Cortex of kidney (tissue), 1 donor: ENCODE results near the gene NCDN.
A peak's percentile ranks its signal among the peaks of the same experiment; 100 is the strongest.

Experiments used
- DNase-seq: peaks from one replicate; lab custom pipeline; 2025; lab: John Stamatoyannopoulos, UW

The NCDN gene, protein sequence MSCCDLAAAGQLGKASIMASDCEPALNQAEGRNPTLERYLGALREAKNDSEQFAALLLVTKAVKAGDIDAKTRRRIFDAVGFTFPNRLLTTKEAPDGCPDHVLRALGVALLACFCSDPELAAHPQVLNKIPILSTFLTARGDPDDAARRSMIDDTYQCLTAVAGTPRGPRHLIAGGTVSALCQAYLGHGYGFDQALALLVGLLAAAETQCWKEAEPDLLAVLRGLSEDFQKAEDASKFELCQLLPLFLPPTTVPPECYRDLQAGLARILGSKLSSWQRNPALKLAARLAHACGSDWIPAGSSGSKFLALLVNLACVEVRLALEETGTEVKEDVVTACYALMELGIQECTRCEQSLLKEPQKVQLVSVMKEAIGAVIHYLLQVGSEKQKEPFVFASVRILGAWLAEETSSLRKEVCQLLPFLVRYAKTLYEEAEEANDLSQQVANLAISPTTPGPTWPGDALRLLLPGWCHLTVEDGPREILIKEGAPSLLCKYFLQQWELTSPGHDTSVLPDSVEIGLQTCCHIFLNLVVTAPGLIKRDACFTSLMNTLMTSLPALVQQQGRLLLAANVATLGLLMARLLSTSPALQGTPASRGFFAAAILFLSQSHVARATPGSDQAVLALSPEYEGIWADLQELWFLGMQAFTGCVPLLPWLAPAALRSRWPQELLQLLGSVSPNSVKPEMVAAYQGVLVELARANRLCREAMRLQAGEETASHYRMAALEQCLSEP

DNA sequence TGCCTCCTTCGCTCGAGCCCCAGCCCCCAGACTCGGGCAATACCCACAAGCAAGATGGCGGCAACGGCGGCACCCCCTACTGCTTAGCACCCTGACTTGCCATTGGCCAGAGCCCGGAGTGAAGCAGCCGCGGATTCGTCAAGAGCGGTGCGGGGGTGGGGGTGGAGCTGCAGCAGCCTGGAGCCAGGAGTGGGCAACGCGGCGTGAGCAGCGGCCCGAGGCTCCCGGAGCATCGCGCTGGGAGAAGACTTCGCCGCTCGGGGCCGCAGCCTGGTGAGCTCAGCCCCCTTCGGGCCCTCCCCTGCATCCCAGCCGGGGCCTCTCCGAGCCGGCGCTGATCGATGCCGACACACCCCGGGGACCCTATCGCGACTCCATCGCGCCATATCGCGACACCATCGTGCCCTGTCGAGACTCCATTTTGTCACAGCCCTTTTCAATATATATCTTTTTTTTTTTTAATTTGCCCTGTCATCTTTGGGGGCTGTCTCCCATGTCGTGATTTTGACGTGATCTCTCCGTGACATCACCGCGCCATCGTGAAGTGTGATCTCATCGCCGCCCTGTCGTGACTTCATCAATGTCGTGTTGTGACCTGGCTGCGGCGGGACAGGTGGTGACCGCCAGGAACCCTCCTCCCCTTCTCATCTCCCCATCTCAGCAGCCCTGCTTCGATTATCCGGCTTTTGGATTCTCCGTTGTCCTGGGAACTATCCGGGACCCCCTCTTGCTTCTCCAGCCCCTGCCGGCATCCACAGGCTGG is at the start of gene NCDN:
Gene NCDN (plus strand): TSS at position 189 of the 763 bp plus-strand sequence. CDS start 392 bp downstream, at position 581.
- peak; percentile 39 for DNase-seq

DNA sequence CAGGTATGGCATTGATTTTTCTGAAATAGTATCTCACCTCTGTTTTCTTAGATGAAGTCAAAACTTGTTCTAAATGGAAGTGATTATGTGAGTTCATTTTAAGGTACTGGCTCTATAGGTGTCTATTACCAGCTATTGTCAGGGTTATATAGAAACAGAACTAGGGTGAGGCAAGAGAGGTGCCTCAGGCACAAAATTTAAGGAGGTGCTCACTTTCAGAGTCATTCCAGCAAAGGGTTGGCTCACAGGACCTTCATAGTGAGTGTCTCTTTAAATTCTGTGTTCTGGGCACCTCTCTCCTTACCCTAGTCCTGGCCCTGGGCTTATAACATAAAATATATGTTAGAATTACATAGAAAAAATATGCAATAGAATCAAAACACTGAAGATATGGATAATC is 49.7 kb upstream of the NCDN start:
- no peak for DNase-seq

DNA sequence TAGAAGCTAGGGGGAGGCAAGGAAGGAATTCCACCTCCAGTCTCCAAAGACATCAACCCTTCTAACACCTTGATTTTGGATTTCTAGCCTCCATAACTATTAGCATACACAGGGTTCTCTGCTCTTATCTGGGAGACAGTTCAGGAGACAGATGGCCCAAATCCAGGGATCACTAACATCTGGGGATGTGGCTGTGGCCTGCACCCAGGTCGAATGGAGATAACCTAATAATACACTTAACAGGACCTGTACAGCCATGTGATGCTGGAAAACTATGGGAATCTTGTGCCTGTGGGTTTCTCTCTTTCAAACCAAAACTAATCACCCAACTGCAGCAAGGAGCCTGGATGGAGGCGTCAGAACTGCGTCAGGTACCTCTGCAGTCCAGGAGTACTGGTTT is 48.0 kb upstream of the NCDN start:
- DNase-seq = no peak

DNA sequence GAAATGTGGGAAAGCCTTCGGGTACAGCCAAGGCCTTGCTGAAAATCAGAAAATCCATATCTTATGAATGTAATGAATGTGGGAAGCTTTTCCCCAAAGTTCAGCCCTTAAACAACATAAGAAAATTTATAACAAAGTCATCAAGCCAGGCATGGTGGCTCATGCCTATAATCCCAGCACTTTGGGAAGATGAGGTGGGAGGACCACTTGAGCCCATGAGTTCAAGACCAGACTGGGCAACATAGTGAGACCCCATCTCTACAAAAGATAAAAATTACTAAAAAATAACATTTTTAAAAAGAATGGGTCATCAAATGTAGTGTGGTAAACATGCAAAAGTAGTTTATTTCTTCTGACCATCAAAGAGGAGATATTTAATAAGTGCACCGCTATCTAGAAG is 46.3 kb upstream of the NCDN start:
- DNase-seq = no peak

DNA sequence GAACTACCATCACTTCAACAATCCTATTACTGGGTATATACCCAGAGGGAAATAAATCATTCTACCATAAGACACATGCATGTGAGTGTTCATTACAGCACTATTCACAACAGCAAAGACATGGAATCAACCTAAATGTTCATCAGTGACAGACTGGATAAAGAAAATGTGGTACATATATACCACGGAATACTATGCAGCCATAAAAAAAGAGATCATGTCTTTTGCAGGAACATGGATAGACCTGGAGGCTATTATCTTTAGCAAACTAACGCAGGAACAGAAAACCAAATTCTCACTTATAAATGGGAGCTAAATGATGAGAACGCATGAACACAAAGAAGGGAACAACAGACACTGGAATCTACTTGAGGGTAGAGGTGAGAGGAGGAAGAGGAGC is 39.4 kb upstream of the NCDN start:
- DNase-seq = no peak

DNA sequence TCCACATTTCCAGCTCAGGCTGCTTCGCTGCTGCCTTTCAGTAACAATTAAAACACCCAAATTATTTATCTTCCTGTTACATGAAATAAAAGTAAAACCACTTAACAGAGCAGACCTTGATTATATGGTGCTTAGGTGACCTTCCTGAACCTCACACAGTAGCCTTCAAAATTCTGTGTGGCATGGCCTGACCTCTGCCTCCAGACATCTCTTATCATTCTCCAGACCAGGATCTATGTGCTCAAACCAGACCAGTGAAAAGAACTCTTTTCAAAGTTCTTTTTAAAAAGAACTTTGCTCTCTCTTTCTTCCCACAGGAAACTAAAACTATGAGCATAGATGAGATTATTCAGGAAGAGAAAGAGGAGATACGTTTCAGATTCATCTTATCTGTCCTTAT is 38.2 kb upstream of the NCDN start:
- no peak for DNase-seq

DNA sequence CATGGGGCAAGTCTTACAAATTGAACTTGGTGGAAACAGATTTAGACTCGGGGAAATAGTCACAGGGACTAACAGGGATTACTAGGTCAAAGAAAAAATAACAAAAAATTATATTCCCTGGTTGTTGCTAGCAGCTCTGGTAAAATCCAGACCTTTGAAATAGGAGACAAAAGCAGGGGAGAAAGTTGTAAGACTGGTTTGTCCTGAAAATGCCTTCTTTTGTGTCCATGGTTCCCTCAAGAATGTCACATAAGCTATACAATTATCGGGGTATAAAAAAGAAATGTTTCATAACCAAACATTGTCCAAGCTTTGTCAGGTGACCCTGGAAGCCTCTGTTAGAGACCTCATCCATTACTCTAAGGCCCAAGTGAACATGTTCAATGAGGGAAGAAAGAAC is 33.5 kb upstream of the NCDN start:
- no peak for DNase-seq

DNA sequence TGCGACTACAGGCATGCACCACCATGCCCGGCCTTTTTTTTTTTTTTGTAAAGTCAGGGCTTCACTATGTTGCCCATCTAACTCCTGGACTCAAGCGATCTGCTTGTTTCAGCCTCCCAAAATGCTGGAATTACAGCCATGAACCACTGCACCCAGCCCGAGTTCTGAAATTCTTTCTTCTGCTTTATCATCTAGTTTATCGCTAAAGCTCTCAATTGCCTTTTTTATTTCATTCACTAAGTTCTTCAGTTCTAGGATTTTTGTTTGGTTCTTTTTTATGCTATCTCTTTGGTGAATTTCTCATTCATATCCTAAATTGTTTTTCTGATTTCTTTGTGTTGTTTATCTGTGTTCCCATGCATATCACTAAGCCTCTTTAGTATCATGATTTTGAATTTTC is 27.4 kb upstream of the NCDN start:
- DNase-seq = no peak

DNA sequence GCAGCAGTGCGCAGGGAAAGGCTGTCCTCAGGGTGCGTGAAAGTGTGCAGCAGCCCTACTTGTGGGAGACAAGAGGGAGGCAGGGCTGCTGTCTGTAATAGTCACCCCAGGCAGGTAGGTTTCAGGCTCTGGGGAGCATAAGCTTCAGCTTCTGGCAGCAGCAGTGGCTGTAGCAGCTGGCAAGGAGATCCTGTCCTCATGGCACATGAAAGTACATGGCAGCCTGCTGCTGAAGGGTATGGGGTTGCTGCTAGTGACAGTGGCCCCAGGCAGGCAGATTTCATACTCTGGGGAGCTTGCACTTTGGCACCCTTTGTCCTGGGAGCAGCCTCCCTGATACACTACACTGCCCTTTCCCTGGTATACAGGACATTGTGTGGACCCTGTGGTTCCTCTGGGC is 26.7 kb upstream of the NCDN start:
- no peak for DNase-seq

DNA sequence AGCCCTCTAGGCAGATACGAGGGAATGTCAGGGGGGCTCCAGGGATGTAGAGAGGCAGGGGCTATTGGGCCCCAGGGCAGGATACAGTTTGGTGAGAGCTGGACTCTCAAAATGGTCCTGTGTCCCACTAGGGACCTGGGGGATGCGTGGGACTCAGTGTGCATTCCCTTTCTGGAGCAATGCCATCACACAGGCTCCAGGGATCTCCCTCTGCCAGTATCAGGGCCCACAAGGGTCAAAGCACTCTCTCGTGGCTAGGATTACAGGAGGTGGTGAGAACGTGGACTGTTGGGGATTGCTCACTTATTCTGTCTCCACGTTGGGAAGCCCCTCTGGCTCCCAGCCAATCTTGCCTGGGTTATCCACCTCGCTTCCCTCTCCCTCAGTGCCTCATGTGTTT is 26.2 kb upstream of the NCDN start:
- no peak for DNase-seq

DNA sequence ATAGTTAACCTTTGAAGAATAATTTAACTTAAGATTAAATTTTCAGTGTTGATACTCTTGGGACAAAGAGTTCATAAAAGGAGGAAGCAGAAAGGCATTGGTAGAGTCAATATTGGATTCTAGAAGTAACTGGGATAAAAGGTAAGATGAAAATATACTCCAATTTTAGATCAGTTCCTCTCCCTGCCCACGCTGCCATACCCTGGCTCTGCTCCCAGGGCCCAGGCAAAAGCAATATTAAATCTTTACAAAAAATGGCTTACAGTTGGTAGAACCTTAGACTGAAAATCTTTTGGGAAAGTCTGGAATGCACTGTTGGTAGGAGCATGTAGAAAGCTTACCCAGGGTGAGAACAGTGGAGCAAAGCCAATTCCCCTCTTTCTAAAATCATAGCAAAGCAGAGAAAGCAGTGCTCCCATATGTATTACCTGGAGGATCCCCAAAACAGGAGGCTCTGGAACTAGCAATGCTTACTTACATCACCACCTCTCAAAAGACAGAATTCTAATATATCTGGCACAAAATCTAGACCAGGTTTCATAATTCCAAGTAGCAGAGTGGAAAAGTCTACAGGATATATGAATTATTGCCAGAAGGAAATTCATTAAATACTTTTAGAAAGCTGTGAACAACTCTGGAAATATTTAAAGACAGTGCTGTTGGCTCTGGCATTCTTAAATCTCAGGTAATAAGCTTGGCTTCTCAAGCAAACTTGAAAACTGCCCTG is 24.9 kb upstream of the NCDN start:
- DNase-seq = no peak

DNA sequence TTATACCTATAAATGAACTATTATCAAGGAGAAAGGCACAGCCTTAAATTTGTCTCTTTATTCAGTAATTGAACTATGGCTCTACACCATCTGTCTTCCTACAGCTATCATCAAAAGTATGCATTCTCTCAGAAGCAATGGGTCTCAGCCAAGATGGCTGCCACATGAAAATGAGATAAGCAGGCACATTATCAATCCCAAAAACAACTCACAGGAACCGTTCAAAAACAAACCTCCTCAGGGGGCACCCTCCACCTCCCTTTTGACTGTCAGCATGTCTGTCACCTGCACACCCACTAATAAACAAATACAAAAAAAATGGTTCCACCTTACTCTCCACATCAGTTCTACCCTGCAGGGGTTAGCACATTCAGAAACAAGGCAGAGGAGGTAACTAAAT is 24.0 kb upstream of the NCDN start:
- DNase-seq = no peak

DNA sequence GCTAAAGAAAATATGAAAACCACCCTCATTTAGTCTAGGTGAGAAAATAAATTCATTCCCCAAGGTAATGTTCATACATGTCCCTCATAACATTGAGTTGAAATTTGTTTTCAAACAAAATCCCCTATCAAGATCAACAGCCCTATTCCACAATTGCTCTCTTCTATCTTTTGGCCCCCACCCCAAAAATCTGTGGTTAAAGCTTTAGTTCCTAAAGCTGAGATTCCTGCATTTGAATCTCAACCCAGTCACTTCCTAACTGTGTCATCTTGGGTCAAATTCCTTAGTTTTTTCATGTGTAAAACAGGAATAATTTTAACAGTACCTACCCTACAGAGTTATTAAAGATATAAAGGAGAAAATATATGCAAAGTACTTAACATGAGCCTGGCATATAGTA is 22.4 kb upstream of the NCDN start:
- DNase-seq = no peak

DNA sequence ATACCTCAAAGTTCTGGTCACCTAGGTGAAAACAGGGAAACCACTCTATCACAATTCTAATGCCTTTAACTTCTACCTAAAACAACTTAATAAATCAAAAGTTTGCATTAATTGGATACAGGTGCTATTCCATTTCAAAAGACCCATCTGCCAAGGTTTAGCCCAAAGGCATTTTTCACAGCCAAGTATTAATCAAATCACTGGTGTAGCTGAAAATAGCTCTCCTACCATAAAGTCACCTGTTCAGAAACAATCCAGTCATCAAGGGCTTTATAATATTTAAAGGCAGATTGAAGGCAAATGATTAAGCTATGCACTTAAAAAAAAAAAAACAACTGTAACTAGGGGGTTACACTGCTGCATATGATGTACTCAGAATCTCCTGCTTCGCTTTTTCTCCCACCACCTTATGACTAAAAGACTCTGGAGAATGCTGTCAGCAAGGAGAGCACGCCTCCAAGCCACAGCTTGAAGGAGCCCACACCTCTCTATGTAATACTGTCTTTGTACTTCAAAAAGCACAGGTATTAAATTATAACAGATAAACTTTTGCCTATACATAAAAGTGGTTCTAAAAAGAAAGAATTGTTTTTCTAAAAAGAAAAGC is 20.9 kb upstream of the NCDN start:
- no peak for DNase-seq

DNA sequence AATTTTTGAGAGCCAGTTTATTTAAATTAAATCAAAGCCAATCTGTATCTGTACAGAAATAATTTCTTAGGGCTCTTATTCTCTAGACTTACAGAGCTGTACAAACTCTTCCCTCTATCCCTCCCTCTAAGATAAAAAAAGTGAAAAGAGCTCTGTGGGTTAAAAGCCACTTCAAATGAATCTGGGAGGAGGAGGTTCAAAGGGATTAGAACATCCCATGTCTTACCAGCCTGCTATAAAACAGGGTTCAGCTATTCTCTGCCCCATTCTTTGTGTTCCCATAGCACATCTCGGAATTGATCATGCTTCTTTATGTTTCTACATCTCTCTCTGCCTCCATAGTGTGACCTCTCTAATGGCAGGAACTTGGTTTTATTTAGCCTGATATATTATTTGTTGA is 19.8 kb upstream of the NCDN start:
- no peak for DNase-seq

DNA sequence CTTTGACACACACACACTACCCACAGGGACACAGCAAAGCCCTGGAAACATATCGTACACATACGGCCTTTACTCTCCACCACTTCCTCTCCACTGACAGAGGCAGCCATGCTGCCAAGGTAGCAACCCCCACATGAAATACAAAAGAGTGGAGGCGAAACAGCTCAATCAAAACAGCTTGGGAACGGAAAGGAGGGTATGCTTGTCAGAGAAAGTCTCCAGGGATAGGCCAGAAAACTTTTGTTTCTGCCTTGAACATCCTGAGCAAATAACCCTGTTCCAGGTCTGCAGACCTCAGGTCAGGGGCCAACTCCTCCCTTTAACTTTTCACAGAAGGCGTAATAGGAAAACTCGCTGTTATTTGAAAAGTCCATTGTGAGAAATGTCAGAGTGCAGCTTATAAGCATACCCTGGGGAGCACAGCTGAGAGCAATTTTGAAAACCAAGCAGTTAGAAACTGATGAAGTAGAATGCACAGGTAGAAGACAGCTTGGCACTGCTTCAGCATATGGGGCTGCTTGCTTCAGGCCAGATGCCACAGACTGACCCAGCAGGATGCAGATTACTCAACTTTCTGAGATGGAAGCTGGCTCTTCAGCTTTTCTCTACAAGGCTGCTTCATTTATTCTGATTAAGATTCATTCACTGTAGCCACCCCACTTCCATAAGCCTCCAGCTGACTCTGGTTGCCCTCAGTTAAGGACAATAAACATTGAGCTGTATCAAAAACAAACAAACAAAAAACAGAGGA is 18.4 kb upstream of the NCDN start:
- no peak for DNase-seq

DNA sequence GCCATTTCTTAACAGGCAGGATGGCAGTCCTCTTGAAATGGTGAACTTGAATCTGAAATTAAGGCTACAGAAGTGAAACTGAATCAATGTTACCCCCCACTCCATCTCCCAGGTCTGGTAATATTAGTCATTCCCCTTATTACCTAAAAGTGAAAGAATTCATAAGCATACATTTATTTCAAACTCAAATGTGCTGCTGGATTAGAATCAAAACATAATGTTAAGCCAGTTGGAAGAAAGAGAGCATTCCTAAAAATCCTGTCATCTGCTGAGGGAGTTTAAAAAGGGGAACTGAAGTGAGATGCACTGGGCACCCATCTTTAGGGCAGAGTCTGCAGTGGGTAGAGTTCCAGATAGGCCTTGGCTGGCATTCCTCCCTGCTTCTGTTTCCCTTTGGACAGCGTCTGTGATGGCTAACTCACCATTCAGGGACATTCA is 17.8 kb upstream of the NCDN start:
- no peak for DNase-seq

DNA sequence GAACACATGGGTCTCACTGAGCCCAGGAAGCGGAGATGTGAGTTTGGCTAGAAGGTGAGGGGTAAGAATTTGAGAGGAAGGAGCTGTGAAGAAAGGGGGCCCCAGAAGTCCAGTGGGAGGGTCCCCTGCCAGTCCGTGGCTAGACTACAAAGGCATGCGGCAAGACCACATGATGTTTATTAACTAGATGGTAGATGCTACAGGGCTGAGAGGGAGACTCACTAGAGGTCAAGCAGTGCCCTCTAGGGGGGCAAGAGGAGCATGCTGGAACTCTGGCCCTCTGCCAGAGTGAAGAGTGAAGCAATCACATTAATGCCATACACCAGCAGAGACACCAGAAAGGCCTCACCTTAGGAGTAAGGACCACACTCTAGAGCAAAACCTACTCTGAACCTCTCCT is 12.6 kb upstream of the NCDN start:
- no peak for DNase-seq

DNA sequence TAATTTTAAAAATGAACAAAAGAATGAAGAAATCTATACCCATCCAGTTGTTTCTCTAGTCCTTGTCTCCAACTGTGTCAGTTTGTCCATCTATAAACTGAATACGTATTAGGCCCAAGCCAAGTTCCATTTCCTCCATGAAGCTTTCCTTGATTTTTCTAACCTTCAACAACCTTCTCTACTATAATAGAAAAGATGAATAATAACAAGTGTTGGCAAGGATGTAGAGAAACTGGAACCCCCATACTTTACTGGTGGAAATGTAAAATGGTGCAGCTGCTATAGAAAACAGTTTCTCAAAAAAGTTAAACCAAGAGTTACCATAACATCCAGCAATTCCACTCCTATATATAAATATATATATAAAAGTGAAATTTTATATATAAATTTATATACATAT is 11.0 kb upstream of the NCDN start:
- DNase-seq = no peak

DNA sequence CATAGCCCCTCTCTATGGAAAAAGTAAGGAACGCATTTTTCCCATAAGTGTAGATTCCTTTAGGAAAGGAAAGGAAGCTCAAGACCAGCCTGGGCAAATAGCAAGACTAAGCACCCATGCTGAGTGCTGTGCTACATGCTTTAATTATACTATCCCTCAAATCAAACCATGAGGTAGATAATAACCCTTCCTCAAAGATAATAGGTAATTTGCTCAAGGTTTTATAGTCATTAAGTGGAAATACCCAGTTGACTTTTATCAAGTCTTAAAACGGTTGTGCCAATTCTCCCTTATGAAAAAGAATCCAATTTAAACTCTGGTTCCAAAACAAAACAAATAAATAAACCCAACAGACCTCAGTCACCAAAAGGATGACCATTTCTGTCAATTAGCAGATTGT is 3.7 kb upstream of the NCDN start:
- no peak for DNase-seq
